ENCODE measurements around the gene MUC3A. TPM values are rescaled to one million over a fixed set of nuclear protein-coding genes. Genes with fewer than 3 reads are reported as not detected.
"Not testable (repeated sequence)": the region's sequence is repeated elsewhere in the genome, so short reads cannot be mapped to it uniquely, and the experiment has no call there.

Gene MUC3A
- total and polyA plus RNA-seq, 3 experiments from 2014 or later: not detected

DNA sequence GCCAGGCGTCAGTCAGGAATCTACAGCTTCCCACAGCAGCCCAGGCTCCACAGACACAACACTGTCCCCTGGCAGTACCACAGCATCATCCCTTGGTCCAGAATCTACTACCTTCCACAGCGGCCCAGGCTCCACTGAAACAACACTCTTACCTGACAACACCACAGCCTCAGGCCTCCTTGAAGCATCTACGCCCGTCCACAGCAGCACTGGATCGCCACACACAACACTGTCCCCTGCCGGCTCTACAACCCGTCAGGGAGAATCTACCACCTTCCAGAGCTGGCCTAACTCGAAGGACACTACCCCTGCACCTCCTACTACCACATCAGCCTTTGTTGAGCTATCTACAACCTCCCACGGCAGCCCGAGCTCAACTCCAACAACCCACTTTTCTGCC lies 50.7 kb downstream of the MUC3A start:
- peak overlapping the region in 2 of 8 donors; percentile 27 to 29 for H3K27ac Mint-ChIP-seq
- H3K4me3 ChIP-seq (ENCODE audit: low read length); CTCF ChIA-PET; DNase-seq; H3K4me1 ChIP-seq (ENCODE audit: insufficient read depth, low read length); H3K4me3 Mint-ChIP-seq; H3K27me3 ChIP-seq (ENCODE audit: insufficient read depth, low read length, poor library complexity, severe bottlenecking); H3K36me3 Mint-ChIP-seq; H3K27ac ChIP-seq (ENCODE audit: low read depth, low read length); H3K9me3 ChIP-seq (ENCODE audit: low read length); H3K4me1 Mint-ChIP-seq; H3K9me3 Mint-ChIP-seq; H3K27me3 Mint-ChIP-seq; H3K36me3 ChIP-seq (ENCODE audit: insufficient read depth, low read length); POLR2A ChIA-PET: not testable (repeated sequence)

GRCh38 chr7:101002333-101002732 lies 53.0 kb downstream of the MUC3A start:
- H3K9me3 ChIP-seq (ENCODE audit: low read length); H3K27me3 Mint-ChIP-seq; H3K36me3 Mint-ChIP-seq; H3K4me1 ChIP-seq (ENCODE audit: insufficient read depth, low read length); H3K27me3 ChIP-seq (ENCODE audit: insufficient read depth, low read length, poor library complexity, severe bottlenecking); H3K27ac ChIP-seq (ENCODE audit: low read depth, low read length); H3K4me3 ChIP-seq (ENCODE audit: low read length); H3K4me3 Mint-ChIP-seq; H3K36me3 ChIP-seq (ENCODE audit: insufficient read depth, low read length); DNase-seq; H3K27ac Mint-ChIP-seq; H3K9me3 Mint-ChIP-seq; H3K4me1 Mint-ChIP-seq; CTCF ChIA-PET; POLR2A ChIA-PET: not testable (repeated sequence)

DNA sequence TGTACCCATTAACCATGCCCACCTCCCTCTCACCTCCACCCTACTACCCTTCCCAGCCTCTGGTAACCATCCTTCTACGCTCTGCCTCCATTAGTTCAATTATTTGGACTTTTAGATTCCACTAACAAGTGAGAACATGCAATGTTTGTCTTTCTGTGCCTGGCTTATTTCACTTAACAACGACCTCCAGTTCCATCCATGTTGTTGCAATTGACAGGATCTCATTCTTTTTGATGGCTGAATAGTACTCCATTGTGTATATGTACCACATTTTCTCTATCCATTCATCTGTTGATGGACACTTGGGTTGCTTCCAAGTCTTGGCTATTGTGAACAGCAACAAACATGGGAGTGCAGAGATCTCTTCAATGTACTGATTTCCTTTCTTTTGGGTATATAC lies 58.0 kb downstream of the MUC3A start:
- DNase-seq; H3K27ac ChIP-seq (ENCODE audit: low read depth, low read length); H3K36me3 ChIP-seq (ENCODE audit: insufficient read depth, low read length); H3K9me3 ChIP-seq (ENCODE audit: low read length); CTCF ChIA-PET; H3K4me1 ChIP-seq (ENCODE audit: insufficient read depth, low read length); H3K27ac Mint-ChIP-seq; H3K4me1 Mint-ChIP-seq; H3K27me3 Mint-ChIP-seq; POLR2A ChIA-PET; H3K4me3 ChIP-seq (ENCODE audit: low read length); H3K27me3 ChIP-seq (ENCODE audit: insufficient read depth, low read length, poor library complexity, severe bottlenecking); H3K9me3 Mint-ChIP-seq; H3K4me3 Mint-ChIP-seq: not testable (repeated sequence)
- peaks cover 16 to 34% (median 26%) of the 10 kb centered on the region in 3 donors for H3K36me3 Mint-ChIP-seq

- Mint-ChIP-seq H3K27ac (peak overlapping the region in 1 of 8 donors; percentile 83), H3K9me3 (peaks cover 0 to 4% (median 0%) of the 10 kb centered on the region in 5 donors), H3K4me1 (peaks cover 0 to 5% (median 0%) of the 10 kb centered on the region in 3 donors), H3K36me3 (peaks cover 18 to 44% (median 42%) of the 10 kb centered on the region in 3 donors), H3K27me3 (peaks cover 0 to 2% of the 10 kb centered on the region in 2 donors), H3K4me3 (no peak overlapping the region)
- DNase-seq: no peak
- Histone ChIP-seq H3K27me3 (ENCODE audit: insufficient read depth, low read length, poor library complexity, severe bottlenecking) (no peaks in the 10 kb centered on the region), H3K4me3 (ENCODE audit: low read length) (no peak overlapping the region), H3K9me3 (ENCODE audit: low read length) (no peaks in the 10 kb centered on the region), H3K4me1 (ENCODE audit: insufficient read depth, low read length) (no peaks in the 10 kb centered on the region), H3K27ac (ENCODE audit: low read depth, low read length) (no peak overlapping the region), H3K36me3 (ENCODE audit: insufficient read depth, low read length) (no peaks in the 10 kb centered on the region)
- POLR2A ChIA-PET: no interaction called here
- CTCF ChIA-PET: no interaction called here
Measured at GRCh38 chr7:101009629-101010028, 60.3 kb downstream of the MUC3A start.

GRCh38 chr7:101012931-101013330 lies 63.6 kb downstream of the MUC3A start:
- H3K36me3 Mint-ChIP-seq: peaks cover 18 to 57% (median 38%) of the 10 kb centered on the region in 3 donors
- no peaks in the 10 kb centered on the region for H3K9me3 Mint-ChIP-seq
- no peak overlapping the region for H3K27ac Mint-ChIP-seq
- H3K27me3 Mint-ChIP-seq: peaks cover 0 to 2% of the 10 kb centered on the region in 2 donors
- Histone ChIP-seq H3K36me3 (ENCODE audit: insufficient read depth, low read length) (no peaks in the 10 kb centered on the region), H3K27me3 (ENCODE audit: insufficient read depth, low read length, poor library complexity, severe bottlenecking) (no peaks in the 10 kb centered on the region), H3K4me1 (ENCODE audit: insufficient read depth, low read length) (peaks cover 7% of the 10 kb centered on the region), H3K4me3 (ENCODE audit: low read length) (no peak overlapping the region), H3K9me3 (ENCODE audit: low read length) (no peaks in the 10 kb centered on the region), H3K27ac (ENCODE audit: low read depth, low read length) (no peak overlapping the region)
- ChIA-PET POLR2A (no interaction called here), CTCF (no interaction called here)
- no peak for DNase-seq
- H3K4me3 Mint-ChIP-seq: no peak overlapping the region
- H3K4me1 Mint-ChIP-seq: peaks cover 14 to 34% (median 17%) of the 10 kb centered on the region in 3 donors

DNA sequence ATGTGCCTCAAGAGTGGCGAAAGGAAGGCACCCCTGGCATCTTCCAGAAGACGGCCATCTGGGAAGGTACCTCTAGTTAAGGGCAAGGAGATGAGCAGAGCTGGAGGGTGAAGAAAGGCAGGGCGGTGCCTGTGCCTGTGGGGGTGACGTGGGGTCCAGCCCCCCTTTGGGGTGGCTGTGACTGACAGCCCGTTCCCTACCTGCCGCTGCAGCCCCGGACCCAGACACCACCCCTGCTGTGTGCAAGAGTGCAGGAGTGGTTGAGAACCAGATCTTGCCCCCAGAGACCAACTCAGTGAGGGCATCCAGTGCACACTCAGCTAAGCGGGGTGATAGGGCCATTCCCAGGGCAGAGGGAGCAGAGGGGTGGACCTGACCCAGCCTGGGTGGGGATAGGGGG lies 66.3 kb downstream of the MUC3A start:
- H3K36me3 ChIP-seq (ENCODE audit: insufficient read depth, low read length): no peaks in the 10 kb centered on the region
- H3K36me3 Mint-ChIP-seq: peaks cover 11 to 46% (median 21%) of the 10 kb centered on the region in 3 donors
- no peaks in the 10 kb centered on the region for H3K9me3 ChIP-seq (ENCODE audit: low read length)
- H3K27ac ChIP-seq (ENCODE audit: low read depth, low read length): no peak overlapping the region
- ChIA-PET CTCF (no interaction called here), POLR2A (no interaction called here)
- H3K27ac Mint-ChIP-seq: peak overlapping the region in 7 of 8 donors; percentile 32 to 95 (median 83)
- no peaks in the 10 kb centered on the region for H3K9me3 Mint-ChIP-seq
- peak overlapping the region; percentile 74 to 96 (median 94) for H3K4me3 Mint-ChIP-seq
- no peaks in the 10 kb centered on the region for H3K27me3 ChIP-seq (ENCODE audit: insufficient read depth, low read length, poor library complexity, severe bottlenecking)
- DNase-seq: no peak
- H3K4me1 ChIP-seq (ENCODE audit: insufficient read depth, low read length): peaks cover 7% of the 10 kb centered on the region
- no peak overlapping the region for H3K4me3 ChIP-seq (ENCODE audit: low read length)
- peaks cover 0 to 2% of the 10 kb centered on the region in 2 donors for H3K27me3 Mint-ChIP-seq
- H3K4me1 Mint-ChIP-seq: peaks cover 14 to 41% (median 20%) of the 10 kb centered on the region in 3 donors

DNA sequence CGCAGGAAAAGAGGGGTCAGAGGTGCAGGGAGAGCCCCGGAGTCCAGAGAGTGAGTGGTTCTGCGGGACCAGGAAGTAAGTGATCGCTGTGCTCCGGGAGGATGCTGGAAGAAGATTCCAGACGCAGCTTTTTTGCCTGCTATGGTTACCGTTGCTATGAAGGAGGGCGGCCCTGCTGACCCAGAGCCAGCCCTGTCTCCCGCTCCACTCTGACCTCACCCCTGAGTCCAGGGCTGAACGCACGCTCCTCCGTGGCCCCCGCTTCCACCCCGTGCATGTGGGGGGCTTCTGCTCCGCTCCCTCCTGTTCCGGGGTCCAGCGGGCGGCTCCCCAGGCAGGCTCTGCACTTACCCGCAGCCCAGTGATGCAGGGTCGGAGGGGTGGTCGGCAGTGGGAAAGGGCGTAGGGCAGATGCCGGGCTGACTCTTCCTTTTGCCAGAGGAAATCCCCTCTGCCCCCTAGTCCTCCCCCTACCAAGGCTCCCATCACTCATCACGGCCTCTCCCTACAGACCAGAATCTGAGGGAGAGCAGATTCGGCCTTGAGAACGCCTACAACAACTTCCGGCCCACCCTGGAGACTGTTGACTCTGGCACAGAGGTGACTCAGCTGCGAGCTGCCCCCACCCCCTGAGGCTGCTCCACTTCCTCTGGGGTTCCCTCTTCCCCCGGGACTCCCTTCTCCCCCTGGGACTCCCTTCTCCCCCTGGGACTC lies 67.9 kb downstream of the MUC3A start:
- Mint-ChIP-seq H3K27ac (peak overlapping the region; percentile 64 to 97 (median 95)), H3K4me3 (peak overlapping the region; percentile 93 to 98 (median 95)), H3K9me3 (no peaks in the 10 kb centered on the region), H3K36me3 (peaks cover 4 to 32% (median 9%) of the 10 kb centered on the region in 3 donors), H3K4me1 (peaks cover 14 to 41% (median 20%) of the 10 kb centered on the region in 3 donors), H3K27me3 (peaks cover 2 to 3% of the 10 kb centered on the region in 2 donors)
- Histone ChIP-seq H3K27me3 (ENCODE audit: insufficient read depth, low read length, poor library complexity, severe bottlenecking) (no peaks in the 10 kb centered on the region), H3K4me3 (ENCODE audit: low read length) (peak overlapping the region; percentile 70), H3K27ac (ENCODE audit: low read depth, low read length) (peak overlapping the region; percentile 68), H3K4me1 (ENCODE audit: insufficient read depth, low read length) (peaks cover 7% of the 10 kb centered on the region), H3K36me3 (ENCODE audit: insufficient read depth, low read length) (no peaks in the 10 kb centered on the region), H3K9me3 (ENCODE audit: low read length) (no peaks in the 10 kb centered on the region)
- POLR2A ChIA-PET: interaction anchor here (1.0 to 1.1 kb wide), 2 partner anchors 68 to 311 kb away, joined by 3 to 4 read pairs; partner anchors contain the start of genes POP7 and TRIM56
- CTCF ChIA-PET: no interaction called here
- DNase-seq: peak; percentile 36 to 87 (median 48)
